Osteoblast (primary cell): ENCODE data around the gene CHD1L. TPM values are rescaled to one million over a fixed set of nuclear protein-coding genes. Genes with fewer than 3 reads are reported as not detected.

Experiments used
- DNase-seq: peaks from one replicate; pipeline ENCODE4 v3.0.0; 2011; ENCODE audit warnings: low spot score, mixed read lengths; ENCODE audit not compliant: insufficient read length; ENCODE audit errors: missing footprints
- H2AFZ ChIP-seq: 2 replicates; pipeline ENCODE4 v1.6.0; 2011; ENCODE audit warnings: mild to moderate bottlenecking, low read length
- H3K27ac ChIP-seq: 2 replicates; pipeline ENCODE4 v1.5.1; 2011; ENCODE audit warnings: mild to moderate bottlenecking, low read depth, low read length, moderate library complexity
- H3K27me3 ChIP-seq: 2 replicates; pipeline ENCODE4 v1.6.0; 2012; ENCODE audit warnings: mild to moderate bottlenecking, control low read depth, inconsistent platforms, low read length, moderate library complexity; ENCODE audit not compliant: insufficient read depth
- H3K36me3 ChIP-seq: 2 replicates; pipeline ENCODE4 v1.5.1; 2011; ENCODE audit warnings: mild to moderate bottlenecking, low read length, control low read depth, moderate library complexity; ENCODE audit not compliant: insufficient read depth
- H3K4me1 ChIP-seq: 2 replicates; pipeline ENCODE4 v1.5.1; 2011; ENCODE audit warnings: mild to moderate bottlenecking, low read length, control low read depth, moderate library complexity; ENCODE audit not compliant: insufficient read depth
- H3K4me2 ChIP-seq: 2 replicates; pipeline ENCODE4 v1.6.0; 2011; ENCODE audit warnings: mild to moderate bottlenecking, low read length; ENCODE audit not compliant: insufficient read depth
- H3K4me3 ChIP-seq: fragments of 200-600 bp; sonication (generic); 3 replicates; pipeline ENCODE4 v1.5.1; 2012; ENCODE audit warnings: mild to moderate bottlenecking, low read length, inconsistent platforms; ENCODE audit not compliant: insufficient read depth
- H3K79me2 ChIP-seq: 2 replicates; pipeline ENCODE4 v1.6.0; 2012; ENCODE audit warnings: mild to moderate bottlenecking, low read length, control low read depth, inconsistent platforms; ENCODE audit not compliant: insufficient read depth
- H3K9me3 ChIP-seq: 2 replicates; pipeline ENCODE4 v1.5.1; 2011; ENCODE audit warnings: low read depth, low read length, control low read depth
- H4K20me1 ChIP-seq: 2 replicates; pipeline ENCODE4 v1.6.0; 2012; ENCODE audit warnings: mild to moderate bottlenecking, low read length, control low read depth; ENCODE audit not compliant: insufficient read depth
- total RNA-seq: library from RNA; depleted of rRNA; stranded (reverse); fragments of >200 nt; gene quantifications from 2 replicates; pipeline ENCODE4 v1.2.3, GENCODE V29; 2012
- TF ChIP-seq, protein P1 (sequence below): IDR thresholded peaks from 2 replicates; pipeline ENCODE4 v1.5.1; 2011; ENCODE audit warnings: mild to moderate bottlenecking, low read depth, low read length, moderate library complexity; ENCODE audit errors: extremely low read depth

Gene CHD1L
- total RNA-seq, 1 donor: 27.5 TPM

DNA sequence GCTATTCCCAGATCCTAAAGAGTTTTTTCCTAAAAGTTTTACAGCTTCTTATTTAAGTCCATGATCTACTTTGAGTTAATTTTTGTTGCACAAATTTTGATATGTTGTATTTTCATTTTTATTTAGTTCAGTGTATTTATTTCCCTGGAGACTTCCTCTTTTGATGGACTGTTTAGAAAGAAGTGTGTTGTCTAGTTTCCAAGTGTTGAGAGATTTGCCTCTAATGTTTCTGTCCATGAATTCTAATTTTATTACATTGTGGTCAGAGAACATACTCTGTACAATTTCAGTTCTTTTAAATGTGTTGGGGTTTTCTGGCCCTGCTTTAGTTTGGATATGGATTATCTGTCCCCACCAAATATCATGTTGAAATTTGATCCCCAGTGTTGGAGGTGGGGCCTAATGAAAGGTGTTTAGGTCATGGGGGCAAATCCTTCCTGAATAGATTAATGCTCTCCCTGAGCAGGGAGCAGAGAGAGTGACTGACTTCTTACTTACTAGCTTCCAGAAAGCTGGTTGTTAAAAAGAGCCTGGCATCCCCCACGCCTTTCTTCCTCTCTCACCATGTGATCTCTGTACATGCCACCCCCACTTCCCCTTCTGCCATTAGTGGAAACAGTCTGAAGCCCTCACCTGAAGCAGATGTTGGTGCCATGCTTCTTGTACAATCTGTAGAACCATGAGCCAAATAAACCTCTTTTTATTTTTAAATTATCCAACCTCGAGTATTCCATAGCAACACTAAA is 4.6 kb downstream of the CHD1L start:
- Histone ChIP-seq H3K4me2 (no peak overlapping the region), H2AFZ (no peak overlapping the region), H3K27ac (no peak overlapping the region), H3K27me3 (no peaks in the 10 kb centered on the region), H3K4me3 (no peak overlapping the region), H4K20me1 (peaks cover 21% of the 10 kb centered on the region), H3K4me1 (peaks cover 18% of the 10 kb centered on the region), H3K9me3 (no peaks in the 10 kb centered on the region), H3K79me2 (peaks cover 84% of the 10 kb centered on the region), H3K36me3 (no peaks in the 10 kb centered on the region)
- DNase-seq: no peak
- TF ChIP-seq, protein P1, sequence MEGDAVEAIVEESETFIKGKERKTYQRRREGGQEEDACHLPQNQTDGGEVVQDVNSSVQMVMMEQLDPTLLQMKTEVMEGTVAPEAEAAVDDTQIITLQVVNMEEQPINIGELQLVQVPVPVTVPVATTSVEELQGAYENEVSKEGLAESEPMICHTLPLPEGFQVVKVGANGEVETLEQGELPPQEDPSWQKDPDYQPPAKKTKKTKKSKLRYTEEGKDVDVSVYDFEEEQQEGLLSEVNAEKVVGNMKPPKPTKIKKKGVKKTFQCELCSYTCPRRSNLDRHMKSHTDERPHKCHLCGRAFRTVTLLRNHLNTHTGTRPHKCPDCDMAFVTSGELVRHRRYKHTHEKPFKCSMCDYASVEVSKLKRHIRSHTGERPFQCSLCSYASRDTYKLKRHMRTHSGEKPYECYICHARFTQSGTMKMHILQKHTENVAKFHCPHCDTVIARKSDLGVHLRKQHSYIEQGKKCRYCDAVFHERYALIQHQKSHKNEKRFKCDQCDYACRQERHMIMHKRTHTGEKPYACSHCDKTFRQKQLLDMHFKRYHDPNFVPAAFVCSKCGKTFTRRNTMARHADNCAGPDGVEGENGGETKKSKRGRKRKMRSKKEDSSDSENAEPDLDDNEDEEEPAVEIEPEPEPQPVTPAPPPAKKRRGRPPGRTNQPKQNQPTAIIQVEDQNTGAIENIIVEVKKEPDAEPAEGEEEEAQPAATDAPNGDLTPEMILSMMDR: no peak

DNA sequence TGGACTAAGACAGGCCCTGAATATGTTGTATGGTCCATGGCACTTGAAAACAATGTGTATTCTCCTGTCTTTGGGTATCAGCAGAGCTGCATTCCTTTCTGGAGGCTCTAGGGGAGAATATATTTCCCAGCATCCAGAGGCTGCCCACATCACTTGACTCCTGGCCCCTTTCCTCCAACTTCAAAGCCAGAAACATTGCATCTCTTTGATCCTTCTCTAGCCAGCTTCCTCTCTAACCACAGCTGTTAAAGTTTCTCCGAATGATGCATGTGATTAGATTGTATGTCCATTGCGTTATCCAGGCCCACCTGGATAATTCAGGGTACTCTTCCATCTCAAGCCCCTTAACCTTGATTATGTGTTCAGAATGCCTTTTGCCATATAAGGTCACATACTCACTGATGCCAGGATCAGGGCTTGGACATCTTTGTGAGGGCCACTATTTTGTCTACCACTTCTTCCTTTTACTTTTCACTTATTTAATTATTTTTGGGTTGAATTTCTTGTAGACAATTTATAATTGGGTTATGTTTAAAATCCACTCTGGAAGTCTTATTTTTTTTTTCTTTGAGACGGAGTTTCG is 5.3 kb downstream of the CHD1L start:
- TF ChIP-seq, protein P1: no peak
- H3K27ac ChIP-seq: no peak overlapping the region
- DNase-seq: no peak
- H3K4me2 ChIP-seq: no peak overlapping the region
- H3K36me3 ChIP-seq: no peaks in the 10 kb centered on the region
- H3K27me3 ChIP-seq: no peaks in the 10 kb centered on the region
- no peaks in the 10 kb centered on the region for H3K9me3 ChIP-seq
- peaks cover 16% of the 10 kb centered on the region for H3K4me1 ChIP-seq
- H2AFZ ChIP-seq: no peak overlapping the region
- peaks cover 21% of the 10 kb centered on the region for H4K20me1 ChIP-seq
- peaks cover 91% of the 10 kb centered on the region for H3K79me2 ChIP-seq
- H3K4me3 ChIP-seq: no peak overlapping the region

DNA sequence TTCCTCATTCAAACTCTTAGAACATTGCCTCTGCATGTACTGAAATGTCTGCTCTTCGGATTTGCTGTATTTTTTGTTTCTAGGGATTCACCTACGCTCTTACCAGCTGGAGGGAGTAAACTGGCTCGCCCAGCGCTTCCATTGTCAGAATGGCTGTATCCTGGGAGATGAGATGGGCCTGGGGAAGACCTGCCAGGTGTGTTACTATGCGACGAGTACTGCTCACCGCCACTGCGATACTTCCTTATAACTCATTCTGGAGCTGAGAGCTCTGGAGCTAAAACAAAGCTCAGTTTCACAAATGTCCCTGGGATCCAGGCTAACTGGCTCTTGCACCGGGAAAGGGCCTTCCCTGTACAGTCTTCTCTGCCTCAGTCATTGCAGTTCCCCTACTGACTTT is 10.1 kb downstream of the CHD1L start:
- Histone ChIP-seq H2AFZ (no peak overlapping the region), H3K36me3 (peaks cover 8% of the 10 kb centered on the region), H3K4me2 (no peak overlapping the region), H3K4me3 (no peak overlapping the region), H3K9me3 (no peaks in the 10 kb centered on the region), H4K20me1 (peaks cover 13% of the 10 kb centered on the region), H3K27ac (no peak overlapping the region), H3K4me1 (no peaks in the 10 kb centered on the region), H3K79me2 (peaks cover 81% of the 10 kb centered on the region), H3K27me3 (no peaks in the 10 kb centered on the region)
- TF ChIP-seq, protein P1: no peak
- DNase-seq: no peak

DNA sequence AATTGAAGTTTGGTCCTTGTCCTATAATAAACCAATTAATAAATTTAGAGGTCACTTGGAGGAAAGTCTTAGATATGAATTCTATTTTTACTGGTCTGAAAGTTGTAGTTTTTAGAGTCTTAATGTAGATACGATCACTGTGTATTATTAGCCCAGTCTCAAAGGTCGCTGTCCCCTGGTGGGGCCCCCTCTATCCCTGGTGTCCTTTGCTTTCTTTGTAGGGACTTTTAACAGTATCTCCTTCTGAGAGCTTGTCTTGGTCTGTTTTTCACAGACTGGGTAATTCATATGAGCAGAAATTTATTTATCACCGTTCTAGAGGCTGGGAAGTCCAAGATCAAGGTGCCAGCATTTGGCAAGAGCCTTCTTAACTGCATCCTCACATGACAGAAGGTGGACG is 18.5 kb downstream of the CHD1L start:
- no peaks in the 10 kb centered on the region for H4K20me1 ChIP-seq
- TF ChIP-seq, protein P1: no peak
- no peak overlapping the region for H3K4me2 ChIP-seq
- H3K9me3 ChIP-seq: no peaks in the 10 kb centered on the region
- DNase-seq: no peak
- H3K4me3 ChIP-seq: no peak overlapping the region
- peaks cover 19% of the 10 kb centered on the region for H3K4me1 ChIP-seq
- H3K79me2 ChIP-seq: peaks cover 19% of the 10 kb centered on the region
- peaks cover 25% of the 10 kb centered on the region for H3K36me3 ChIP-seq
- H3K27ac ChIP-seq: no peak overlapping the region
- H2AFZ ChIP-seq: no peak overlapping the region
- no peaks in the 10 kb centered on the region for H3K27me3 ChIP-seq
